HG02588 (cell line): ENCODE results near the gene TCF12.
A peak's percentile ranks its signal among the peaks of the same experiment; 100 is the strongest.
"Not testable (repeated sequence)": the region's sequence is repeated elsewhere in the genome, so short reads cannot be mapped to it uniquely, and the experiment has no call there.

Experiments used
- ATAC-seq: cut with Tn5 transposase; IDR thresholded peaks from one replicate; pipeline ENCODE4 v1.9.1; 2021; ENCODE audit warnings: mild to moderate bottlenecking, moderate library complexity; ENCODE audit not compliant: unreplicated experiment

Gene TCF12

GRCh38 chr15:56943403-56943802 is 25.0 kb downstream of the TCF12 start:
- ATAC-seq = no peak

DNA sequence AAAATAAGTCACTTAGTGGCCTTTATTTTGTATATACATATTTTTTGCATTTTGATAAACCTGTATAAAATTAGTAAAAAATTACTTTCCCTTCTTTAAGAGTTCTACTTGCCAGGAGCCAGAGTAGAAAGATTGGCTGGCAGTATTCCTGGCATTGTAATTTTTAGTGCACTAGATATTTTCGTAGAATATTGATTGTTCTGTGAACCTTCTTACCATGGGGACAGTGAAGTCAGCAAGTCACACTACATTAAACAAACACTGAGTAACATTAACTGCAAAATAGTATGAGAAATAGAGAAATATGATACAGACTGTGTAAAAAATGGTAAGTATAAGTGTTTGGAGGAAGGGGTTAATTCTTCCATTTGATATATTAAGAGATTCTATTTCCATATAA is 26.0 kb downstream of the TCF12 start:
- no peak for ATAC-seq

DNA sequence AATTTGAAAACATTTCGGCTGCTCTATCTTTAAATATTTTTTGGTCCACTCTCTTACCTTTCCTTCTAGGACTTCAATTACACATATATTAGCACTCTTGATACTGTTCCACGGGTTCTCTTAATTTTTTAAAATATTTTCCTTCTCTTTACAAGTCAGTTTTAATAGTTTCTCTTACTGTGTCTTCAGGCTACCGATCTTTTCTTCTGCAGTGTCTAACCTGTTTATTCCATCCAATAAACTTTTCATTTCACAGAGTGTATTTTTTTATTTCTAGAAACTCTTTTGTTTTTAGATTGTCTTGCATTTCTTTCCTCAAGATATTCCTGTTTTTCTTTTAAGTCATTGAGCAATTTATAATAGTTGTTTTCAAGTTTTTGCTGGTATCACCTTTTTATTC is 27.7 kb downstream of the TCF12 start:
- no peak for ATAC-seq

DNA sequence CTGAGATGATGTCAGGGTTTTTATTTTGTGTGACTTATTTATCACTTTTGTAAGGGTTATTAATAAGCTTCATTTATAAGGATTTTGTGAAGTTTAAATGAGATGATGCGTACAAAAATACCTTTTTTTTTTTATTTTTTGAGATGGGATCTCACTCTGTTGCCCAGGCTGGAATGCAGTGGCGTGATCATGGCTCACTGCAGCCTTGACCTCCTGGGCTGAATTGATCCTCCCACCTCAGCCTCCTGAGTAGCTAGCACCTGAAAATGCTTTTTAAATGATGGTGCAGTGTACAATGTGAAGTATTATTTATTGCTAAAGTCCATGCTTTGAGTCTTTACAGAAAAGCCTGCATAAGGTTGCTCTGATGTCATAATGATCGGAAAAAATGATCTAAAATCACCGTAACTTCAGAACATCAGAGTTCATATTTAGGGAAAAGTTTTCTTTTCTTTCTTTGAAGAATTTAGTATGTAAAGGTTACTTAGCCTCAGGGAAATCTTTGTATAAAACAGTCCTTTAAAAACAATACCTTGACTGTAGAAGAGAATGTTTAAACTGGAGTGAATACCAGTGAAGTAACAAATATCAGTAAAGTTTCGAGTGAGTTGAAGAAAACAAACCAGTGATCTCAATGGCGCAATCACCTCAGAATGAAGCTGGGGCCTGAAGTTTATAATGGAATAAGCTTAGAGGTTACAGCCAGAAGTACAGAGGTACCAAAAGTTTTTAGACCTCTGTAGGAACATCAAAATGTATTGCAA is 29.7 kb downstream of the TCF12 start:
- no peak for ATAC-seq

- no peak for ATAC-seq
These were observed 30.3 kb downstream of the TCF12 start for GRCh38 chr15:56948764-56949101.

- peak; percentile 91 for ATAC-seq
These were observed 32.5 kb downstream of the TCF12 start for GRCh38 chr15:56950979-56951378.

- ATAC-seq = no peak
These were observed 35.3 kb downstream of the TCF12 start for GRCh38 chr15:56953790-56954189.

- ATAC-seq = not testable (repeated sequence)
These were observed 36.6 kb downstream of the TCF12 start for GRCh38 chr15:56955011-56955410.

GRCh38 chr15:56956538-56956937 is 38.1 kb downstream of the TCF12 start:
- no peak for ATAC-seq

DNA sequence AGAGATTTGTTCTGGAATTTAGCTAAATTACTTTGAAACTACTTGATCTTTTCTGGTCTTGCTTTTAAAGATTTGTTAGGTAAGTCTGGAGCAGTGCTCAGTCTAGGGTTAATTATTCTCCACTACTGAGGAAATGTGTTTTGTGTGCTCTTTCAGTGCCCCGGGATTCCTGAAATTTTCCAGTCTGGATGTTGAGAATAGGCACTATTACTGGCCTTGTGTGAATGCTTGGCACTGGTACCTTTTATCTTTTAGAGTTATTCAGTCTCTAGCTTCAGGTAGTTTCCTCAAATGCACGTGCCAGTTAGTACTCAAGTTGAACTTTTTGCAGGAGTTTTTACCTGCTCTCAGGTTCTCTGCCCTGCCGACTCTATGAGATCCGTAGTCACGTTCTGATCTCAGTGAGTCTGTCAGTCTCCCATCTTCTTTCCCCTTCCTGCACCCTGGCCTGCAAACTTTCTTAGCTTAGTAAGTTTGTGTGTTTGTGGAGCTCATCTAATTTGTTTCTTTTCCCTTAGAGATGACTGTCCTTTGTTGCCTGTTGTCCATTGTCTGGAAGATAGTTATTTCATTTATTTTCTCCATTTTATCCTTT is 39.5 kb downstream of the TCF12 start:
- no peak for ATAC-seq

- no peak for ATAC-seq
These were observed 40.8 kb downstream of the TCF12 start for GRCh38 chr15:56959318-56959648.

GRCh38 chr15:56960116-56960515 is 41.7 kb downstream of the TCF12 start:
- ATAC-seq = no peak

- ATAC-seq = no peak
These were observed 44.7 kb downstream of the TCF12 start for GRCh38 chr15:56963126-56963525.

- no peak for ATAC-seq
These were observed 45.3 kb downstream of the TCF12 start for GRCh38 chr15:56963710-56964109.

DNA sequence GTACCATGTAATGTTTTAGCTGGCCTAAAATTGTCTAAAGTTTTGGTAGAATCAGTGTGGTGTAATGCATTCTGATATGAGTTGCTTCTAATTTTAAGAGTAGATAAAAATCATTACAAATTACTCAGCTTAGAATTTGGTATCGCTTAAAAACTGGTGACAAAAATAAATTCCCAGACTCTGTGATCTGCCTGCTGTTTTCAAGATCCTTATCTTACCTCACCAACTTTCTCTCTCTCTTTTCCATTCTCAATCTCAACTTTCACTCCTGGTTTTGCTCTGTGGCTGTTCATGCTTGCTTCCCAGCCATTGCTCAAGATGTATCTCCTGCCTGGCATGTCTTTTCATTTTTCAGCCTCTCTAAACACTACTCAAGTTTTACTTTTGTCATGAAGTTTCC is 45.7 kb downstream of the TCF12 start:
- ATAC-seq = no peak

DNA sequence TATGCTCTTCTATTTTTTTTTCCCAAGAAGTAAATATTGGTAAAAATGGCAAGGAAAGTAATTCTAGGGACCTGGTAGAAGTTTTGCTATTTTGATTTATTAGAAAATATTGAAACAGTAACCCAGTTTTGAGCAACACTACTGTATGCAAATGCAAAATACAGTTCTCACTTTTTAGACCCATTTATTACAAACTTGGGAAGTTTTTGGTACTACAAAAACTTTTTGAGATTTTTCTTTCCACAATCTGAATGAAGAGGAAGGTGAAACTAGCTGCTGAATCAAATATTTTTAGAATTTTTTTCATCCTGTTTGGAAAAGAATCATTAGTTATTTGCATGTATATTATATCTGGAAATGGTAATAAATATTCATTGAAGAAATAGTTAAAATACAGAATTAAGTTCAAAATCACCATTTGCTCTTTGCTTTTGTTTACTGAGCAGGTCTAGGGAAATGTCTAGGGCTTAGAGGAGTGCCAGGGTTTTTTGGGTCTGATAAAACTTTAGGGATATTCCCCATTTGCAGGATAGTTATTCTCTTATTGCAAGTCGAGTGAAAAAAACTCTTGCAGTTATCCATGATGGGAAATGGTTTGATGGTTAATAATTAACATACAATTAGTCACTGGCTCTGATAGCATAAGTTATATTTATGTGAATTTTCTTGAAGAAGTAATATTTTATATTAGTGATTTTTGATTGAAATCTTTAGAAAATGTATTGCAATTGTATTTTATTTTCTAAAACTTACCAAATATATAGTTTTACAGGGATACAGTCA is 47.0 kb downstream of the TCF12 start:
- ATAC-seq = no peak

DNA sequence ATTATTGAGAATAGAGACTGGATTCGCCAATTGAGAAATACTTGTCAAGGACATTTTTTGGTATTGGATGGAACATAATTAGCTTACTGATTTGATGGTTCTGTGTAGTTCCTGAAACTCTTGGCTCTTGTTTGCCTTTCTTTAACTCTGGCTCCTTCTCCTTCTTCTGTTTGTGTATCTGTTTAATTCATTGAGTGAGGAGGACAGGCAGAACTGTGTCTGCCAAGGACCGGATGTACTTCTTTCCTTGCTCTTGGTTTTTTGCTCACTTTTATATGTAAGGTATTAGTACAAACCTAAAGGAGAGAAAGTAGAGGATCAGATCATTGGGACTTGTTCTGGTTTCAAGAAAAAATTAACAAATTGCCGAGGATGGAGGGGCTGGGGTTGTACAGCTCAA is 48.9 kb downstream of the TCF12 start:
- no peak for ATAC-seq

- no peak for ATAC-seq
These were observed 49.8 kb downstream of the TCF12 start for GRCh38 chr15:56968256-56968655.

DNA sequence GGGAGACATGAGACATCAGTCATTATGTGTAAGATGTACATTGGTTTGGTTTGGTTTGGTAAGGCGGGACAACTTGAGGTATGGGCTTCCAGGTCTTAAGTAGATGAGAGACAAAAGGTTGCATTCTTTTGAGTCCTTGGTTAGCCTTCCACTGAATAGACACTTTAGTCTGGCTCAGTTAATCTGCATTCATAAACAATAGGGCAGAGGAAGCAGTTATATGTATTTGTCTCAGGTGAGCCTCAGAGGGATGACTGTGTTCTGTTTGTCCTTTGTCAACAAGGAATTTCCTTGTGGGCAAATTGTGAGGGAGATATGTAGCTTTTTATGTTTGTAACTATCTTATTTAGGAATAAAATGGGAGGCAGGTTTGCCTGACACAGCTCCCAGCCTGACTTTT is 50.4 kb downstream of the TCF12 start:
- no peak for ATAC-seq

DNA sequence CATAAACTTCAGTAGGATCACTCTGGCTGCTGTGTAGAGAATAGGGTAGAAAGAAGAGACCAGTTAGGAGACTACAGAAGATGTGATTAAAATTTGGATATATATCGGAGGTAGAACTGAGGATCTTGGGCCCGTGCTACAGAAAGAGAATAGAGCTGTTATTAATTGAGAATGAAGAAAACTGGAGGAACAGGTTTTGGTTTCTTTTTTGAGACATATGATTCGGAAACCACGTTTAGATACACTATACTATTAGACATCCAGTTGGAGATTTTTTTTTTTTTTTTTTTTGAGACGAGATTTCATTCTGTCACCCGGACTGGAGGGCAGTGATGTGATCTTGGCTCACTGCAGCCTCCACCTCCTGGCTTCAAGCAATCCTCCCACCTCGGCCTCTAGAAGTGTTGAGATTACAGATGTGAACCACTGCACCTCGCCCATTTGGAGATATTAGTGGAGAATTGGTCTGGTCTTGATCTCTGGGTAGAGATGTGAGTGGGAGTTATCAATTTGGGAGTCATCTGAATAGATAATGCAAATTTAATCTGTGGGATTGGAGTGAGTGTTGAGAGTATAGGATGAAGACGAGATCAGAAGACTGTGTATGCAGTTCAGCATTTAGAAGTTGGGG is 50.9 kb downstream of the TCF12 start:
- no peak for ATAC-seq

- no peak for ATAC-seq
These were observed 53.1 kb downstream of the TCF12 start for GRCh38 chr15:56971571-56971970.

DNA sequence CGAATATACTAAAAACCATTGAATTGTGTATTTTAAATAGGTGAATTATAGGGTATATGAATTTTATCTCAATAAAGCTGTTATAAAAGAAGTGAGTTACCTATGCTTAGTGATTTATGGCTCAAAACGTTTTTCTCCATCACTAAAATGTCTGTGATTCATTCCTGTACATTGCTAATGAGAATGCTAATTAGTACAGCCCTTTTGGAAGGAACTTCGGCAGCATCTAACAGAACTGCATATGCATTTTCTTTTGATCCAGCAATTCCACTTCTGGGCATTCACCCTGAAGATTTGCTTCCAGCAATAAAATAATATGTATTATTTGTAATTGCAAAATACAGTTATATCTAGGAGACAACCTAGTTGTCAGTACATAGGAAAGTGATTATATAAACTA is 53.6 kb downstream of the TCF12 start:
- ATAC-seq = no peak
